Cardiac fibroblast (primary cell): ENCODE measurements around the gene CHERP.

ENCODE experiments used
- DNase-seq, 2 donors: peaks; one replicate each; pipeline versions ENCODE4 v3.0.0 to v3.0.0-alpha.2; 2010; ENCODE audit warnings: low read depth in 2 of 2
- H3K4me3 ChIP-seq, 2 donors: replicated peaks in 1 of 2; 1 replicate in 1 of 2; 2 replicates in 1 of 2; pipeline ENCODE4 v1.5.1; 2011; ENCODE audit warnings: low read depth in 2 of 2, low read length in 2 of 2, mild to moderate bottlenecking in 2 of 2, moderate library complexity in 1 of 2
- TF ChIP-seq, protein P1 (sequence below): IDR thresholded peaks from one replicate; pipeline ENCODE4 v1.5.1; 2011; ENCODE audit warnings: low read depth, mild to moderate bottlenecking, low read length, inconsistent platforms

CHERP gene, protein sequence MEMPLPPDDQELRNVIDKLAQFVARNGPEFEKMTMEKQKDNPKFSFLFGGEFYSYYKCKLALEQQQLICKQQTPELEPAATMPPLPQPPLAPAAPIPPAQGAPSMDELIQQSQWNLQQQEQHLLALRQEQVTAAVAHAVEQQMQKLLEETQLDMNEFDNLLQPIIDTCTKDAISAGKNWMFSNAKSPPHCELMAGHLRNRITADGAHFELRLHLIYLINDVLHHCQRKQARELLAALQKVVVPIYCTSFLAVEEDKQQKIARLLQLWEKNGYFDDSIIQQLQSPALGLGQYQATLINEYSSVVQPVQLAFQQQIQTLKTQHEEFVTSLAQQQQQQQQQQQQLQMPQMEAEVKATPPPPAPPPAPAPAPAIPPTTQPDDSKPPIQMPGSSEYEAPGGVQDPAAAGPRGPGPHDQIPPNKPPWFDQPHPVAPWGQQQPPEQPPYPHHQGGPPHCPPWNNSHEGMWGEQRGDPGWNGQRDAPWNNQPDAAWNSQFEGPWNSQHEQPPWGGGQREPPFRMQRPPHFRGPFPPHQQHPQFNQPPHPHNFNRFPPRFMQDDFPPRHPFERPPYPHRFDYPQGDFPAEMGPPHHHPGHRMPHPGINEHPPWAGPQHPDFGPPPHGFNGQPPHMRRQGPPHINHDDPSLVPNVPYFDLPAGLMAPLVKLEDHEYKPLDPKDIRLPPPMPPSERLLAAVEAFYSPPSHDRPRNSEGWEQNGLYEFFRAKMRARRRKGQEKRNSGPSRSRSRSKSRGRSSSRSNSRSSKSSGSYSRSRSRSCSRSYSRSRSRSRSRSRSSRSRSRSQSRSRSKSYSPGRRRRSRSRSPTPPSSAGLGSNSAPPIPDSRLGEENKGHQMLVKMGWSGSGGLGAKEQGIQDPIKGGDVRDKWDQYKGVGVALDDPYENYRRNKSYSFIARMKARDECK

DNA sequence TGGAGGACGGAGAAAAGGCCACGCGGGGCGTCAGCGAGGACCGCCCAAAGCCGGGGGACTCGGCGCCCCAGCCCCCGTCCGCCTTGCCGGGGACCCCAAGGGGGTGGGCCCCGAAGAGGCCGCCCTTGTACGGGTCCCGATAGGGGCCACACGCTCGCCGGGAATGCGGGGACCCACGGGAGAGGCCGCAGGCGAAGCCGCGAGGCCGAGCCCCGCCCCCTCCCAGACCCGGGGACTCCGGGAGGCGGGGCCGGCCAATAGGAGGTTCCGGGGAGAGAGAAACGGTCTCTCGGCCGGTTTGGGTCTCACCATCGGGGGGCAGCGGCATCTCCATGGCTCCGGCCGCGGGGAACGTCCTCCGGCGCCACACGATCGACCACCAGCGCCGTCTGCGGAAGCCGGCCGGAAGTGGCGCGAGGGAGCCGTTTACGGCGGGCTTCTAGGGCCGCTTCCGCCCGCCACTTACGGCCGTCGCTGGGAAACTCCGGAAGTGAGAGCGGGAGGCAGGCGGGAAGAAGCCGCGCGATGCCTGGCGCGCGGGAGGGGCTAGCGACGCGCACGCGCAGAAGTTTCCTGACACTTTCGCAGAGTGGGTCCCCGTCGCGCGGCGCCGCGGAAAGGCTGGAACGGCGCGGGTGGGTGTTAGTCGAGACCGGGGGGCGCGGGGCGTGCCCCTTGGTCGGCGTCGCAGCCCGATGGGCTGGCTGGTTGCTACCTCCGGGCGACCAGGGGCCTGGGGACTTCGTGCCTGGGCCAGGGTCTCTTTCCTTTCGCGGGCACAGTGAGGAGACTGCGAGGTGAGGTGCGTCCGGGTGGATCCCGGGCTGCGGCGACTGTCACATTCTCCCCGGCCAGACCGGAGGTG, at the start of gene CHERP:
Gene CHERP, minus strand, starts transcription at position 393 of the 865 bp plus-strand sequence. Its CDS starts 59 bp downstream, at position 334.
- TF ChIP-seq, protein P1, sequence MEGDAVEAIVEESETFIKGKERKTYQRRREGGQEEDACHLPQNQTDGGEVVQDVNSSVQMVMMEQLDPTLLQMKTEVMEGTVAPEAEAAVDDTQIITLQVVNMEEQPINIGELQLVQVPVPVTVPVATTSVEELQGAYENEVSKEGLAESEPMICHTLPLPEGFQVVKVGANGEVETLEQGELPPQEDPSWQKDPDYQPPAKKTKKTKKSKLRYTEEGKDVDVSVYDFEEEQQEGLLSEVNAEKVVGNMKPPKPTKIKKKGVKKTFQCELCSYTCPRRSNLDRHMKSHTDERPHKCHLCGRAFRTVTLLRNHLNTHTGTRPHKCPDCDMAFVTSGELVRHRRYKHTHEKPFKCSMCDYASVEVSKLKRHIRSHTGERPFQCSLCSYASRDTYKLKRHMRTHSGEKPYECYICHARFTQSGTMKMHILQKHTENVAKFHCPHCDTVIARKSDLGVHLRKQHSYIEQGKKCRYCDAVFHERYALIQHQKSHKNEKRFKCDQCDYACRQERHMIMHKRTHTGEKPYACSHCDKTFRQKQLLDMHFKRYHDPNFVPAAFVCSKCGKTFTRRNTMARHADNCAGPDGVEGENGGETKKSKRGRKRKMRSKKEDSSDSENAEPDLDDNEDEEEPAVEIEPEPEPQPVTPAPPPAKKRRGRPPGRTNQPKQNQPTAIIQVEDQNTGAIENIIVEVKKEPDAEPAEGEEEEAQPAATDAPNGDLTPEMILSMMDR: no peak
- peak; percentile 92 to 95 for DNase-seq
- peak within 1 kb of the TSS; percentile 95 to 97 for H3K4me3 ChIP-seq

GRCh38 chr19:16590876-16591802, 48.9 kb upstream of the CHERP start:
- DNase-seq: no peak
- TF ChIP-seq, protein P1: no peak
- no peak overlapping the region for H3K4me3 ChIP-seq

DNA sequence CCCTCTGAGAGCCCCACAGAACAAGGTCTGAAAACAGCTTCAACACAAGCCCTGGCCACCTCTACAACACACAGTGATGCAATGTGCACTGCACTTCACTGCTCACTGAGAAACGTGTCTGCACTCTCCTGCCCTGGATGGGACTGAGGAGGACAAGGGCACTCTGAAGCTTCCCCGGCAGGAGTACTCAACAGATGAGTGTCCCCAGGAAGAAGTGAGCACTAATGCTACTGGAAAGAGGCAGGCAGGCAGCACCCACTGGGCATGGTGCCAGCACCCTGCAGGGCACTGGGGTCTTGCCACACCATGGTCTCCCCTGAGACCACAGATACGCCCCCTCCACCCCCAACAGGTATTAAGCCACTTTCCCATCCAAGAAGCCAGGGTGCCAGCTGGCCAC, 47.7 kb upstream of the CHERP start:
- H3K4me3 ChIP-seq: no peak overlapping the region
- TF ChIP-seq, protein P1: no peak
- no peak for DNase-seq

DNA sequence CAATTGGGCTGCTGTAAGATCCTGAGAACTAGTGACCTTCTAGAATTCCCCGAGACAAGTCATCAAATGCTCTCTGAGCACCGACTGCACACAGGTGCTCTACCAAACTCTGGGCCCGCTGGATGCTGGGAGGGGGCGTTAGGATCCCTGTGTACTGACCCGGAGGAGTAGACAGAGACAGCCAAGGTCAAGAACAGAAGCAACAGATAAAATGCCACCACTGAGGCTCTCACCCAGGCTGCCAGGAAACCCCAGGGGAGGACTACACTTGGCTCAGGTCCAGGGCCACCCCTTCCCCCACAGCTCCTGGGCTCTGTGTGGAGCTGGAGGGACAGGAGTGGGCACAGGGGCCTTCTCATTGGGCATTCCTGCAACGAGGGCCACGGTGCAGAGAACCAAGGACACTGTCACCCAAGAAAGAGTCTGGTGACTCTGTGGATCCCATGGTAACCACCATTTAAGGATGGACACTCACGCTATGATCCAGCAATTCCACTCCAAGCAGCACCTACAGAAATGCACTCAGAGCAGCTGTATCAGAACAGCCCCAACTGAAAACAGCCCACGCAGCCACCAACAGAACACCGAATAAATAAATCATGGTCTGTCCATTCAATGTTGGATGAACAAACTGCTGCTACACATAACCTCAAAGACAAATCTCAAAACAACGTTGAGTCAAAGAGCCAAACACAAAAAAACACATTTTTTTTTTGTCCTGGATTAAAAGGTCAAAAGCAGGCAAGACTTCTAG, 46.8 kb upstream of the CHERP start:
- TF ChIP-seq, protein P1: no peak
- DNase-seq: no peak
- no peak overlapping the region for H3K4me3 ChIP-seq

DNA sequence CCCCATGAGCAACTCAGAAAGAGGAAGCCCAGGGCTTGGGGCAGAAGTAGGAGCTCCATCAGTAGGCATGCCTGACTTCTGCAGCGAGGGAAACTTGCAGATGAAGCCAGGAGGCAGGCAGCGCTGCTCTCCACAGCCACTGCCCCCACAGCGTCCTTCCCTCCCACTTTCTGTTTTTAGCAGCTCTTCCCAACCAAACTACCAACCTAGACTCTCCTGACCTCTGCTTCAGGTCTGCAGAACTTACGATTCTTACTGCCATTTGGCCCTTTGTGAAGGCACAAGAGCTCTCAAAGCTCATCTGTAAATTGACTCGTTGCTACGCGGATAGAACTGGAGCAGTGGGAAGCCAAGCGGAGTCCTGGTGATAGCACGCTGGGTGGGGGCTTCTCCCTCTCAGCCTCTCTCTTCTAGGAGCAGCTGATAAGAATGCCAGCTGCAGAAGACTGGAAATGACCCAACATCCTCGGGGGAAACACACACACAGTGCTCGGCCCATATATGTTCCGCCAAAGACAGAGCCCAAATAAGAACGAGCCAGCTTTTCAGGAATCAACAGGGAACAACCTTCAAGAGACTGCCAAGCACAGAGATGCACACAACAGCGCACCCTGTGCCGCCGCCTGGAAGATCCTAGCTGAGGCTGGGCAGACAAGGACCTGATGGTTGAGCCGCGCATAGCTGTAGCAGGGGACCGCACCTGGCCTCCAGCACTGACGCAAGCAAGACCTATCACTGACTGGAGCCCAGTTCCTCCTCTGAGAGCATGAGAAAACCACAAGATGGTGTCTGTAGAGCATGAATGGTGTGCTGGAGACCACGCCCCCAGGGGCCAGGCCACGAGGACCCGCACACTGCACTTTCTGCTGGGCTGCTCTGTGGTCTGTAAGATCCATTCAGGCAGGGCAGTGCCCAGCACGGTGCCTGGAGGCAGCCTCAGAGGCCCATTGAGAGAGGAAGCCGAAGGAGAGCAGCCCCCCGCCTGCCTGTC, 45.9 kb upstream of the CHERP start:
- H3K4me3 ChIP-seq: no peak overlapping the region
- DNase-seq: peak; percentile 43 to 47
- TF ChIP-seq, protein P1: no peak
